Pulmonary artery endothelial cell (primary cell): ENCODE measurements around the gene GLIPR1. TPM values are rescaled to one million over a fixed set of nuclear protein-coding genes. Genes with fewer than 3 reads are reported as not detected.
"Not testable (repeated sequence)": the region's sequence is repeated elsewhere in the genome, so short reads cannot be mapped to it uniquely, and the experiment has no call there.

Source experiments
- DNase-seq: peaks from one replicate; pipeline ENCODE4 v3.0.0-alpha.2; 2011; ENCODE audit warnings: low read depth, low spot score
- total RNA-seq: library from RNA; depleted of rRNA; stranded (reverse); fragments of >200 nt; gene quantifications from 2 replicates; pipeline ENCODE4 v1.2.3, GENCODE V29; 2014

GLIPR1 gene
- total RNA-seq, 1 donor from 2014 or later = 79.3 TPM

DNA sequence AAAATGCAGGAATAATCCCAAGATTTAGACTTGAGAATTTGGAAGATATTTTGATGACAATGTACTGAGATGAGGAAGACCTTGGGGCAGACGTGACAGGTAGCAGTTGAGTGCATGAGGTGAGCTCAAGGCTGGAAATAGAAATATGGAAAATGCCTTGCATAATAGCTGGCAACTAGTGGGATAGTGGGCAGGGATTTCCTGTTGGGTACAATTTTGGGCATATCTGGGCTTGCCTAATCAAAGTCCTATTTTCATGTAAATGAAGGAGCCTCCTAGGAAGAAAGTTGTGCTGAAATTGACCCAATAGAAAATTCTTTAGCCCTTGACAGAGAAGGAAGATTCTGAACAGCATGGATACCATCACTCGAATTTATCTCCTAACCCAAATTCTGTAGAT is 6.4 kb upstream of the GLIPR1 start:
- DNase-seq = no peak

DNA sequence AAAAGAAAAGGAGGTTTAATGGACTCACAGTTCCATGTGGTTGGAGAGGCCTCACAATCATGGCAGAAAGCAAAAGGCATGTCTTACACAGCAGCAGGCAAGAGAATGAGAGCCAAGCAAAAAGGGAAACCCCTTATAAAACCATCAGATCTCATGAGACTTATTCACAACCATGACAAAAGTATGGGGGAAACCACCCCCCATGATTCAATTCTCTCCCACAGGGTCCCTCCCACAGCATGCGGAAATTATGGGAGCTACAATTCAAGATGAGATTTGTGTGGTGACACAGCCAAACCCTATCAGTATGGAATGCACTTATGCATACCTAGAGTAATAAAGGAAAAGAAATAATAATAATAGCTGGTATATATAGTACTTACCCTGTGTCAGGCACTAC is 4.5 kb upstream of the GLIPR1 start:
- DNase-seq = no peak

DNA sequence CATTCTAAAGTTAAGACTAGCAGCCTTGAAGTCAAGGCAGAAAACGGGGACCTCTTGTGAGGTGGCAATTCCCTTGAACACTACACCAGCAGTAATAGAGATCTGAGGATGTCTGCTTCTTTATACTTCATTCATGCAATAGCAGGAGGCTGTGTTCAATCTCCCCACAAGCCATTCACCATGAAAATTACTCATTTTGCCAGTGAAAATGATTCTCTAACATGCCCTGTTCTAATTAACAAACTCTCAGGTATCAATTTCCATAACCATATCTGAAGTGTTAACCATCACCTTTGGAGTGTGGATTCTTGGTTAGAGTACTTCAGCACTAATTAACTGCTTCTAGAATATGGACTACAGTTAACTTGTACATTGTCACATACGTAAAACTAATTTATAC is 3.4 kb upstream of the GLIPR1 start:
- DNase-seq = no peak

DNA sequence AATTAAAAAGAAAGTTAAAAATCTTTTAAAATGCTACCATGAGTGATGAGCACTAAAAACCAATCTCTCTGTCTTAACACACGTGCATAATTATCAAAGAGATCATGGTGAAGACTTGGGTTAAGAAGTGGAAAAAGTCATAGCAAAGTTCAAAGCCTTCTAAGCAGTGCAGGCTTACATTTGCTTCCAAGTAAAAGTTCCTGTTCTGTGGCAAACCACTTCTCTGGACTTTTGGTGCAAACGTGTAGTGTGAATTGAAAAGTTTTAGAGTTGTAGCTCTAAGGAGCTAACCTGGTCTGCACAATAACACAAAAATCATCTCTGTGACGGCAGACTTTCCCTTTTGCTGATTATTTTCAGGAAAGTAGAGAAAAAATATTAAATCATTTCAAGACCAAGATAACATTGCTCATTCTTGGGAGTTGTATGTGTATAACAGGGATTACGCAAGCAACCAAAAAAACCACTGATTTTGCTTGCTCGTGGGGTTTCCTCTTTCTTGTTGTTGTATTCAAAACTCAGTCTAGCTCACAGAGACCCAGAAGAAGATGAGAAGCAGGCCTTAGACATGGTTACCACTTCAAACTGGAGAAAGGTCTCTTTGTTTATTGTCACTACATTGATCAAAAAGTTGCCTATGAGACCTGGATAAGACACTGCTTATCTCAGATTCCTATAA is 2.3 kb upstream of the GLIPR1 start:
- DNase-seq = no peak

DNA sequence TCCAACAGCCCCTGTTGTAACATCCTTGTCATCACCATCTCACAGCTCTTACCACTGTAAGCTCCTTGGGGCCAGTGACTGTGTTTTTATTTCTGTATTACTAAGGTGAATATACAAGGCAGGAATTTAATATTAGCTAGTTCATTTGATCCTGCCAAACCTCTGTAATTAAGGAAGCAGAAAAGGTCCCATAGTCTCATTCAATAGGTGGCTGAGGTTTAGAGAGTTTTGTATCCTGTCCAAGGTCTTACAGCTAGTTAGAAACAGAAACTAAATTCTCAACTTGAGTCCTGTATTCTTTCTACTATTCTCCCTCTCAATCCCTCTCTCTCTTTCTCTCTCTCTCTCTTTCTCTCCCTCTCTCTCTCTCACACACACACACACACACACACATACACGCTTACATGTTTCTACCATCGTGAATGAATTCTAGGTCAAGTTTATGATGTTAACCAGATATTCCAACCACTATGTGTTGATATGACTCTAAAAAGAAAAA is 543 bp upstream of the GLIPR1 start:
- no peak for DNase-seq

DNA sequence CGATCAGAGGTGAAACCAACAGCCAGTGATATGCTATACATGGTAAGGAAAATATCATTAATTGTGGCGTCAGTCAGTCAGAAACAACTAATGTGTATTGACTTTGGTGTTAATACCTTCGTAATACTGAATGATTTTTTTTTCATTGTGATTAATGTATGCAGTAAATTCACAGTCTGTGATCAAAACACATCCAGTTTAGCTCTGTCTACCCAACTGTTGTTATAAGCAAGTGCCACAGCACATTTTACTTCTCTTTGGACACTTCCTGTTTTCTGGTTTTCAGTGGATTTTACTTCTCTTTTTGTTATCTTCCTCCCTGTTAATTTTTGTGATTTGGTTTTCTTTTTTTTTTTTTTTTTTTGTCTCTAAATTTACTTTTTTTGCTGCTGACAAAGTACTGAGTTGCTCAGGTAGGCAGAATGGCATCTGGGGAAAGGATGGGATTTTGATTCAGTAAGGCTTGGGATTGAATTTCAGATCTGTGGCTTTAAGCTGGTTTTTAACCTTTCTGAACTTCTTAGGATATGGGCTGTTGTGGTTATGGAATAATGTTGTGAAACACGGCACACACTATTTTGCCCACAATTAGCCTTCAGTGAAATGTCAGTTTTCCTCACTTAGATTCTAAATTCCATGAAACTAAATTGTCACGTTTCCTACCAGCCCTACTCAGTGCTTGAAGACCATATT is 604 bp downstream of the GLIPR1 start:
- no peak for DNase-seq

DNA sequence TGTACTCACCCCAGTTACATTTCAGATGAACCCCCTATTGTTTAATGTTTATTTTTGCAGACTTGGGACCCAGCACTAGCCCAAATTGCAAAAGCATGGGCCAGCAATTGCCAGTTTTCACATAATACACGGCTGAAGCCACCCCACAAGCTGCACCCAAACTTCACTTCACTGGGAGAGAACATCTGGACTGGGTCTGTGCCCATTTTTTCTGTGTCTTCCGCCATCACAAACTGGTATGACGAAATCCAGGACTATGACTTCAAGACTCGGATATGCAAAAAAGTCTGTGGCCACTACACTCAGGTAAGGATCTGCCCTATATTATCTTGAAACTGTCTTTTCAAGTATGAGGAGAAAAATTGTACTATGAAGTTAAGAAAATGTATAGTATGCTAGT is 1.2 kb downstream of the GLIPR1 start:
- no peak for DNase-seq

DNA sequence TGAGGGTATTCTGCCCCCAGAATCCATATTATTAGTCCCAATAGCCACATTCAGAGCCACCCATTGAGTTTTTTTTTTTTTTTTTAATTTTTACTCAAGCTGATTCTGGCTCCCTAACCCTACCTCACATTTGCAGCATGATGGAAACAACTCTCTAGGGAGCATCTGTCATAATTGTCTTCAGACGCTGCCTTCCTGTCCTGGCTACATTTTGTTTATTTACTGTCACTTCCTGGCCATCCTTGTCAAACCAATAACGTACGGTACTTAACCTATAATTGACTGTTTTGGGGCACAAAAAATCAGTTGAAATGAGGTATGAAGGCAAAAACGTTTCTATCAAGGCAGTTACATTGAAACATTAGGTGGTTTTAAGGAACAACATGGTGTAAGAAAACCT is 2.1 kb downstream of the GLIPR1 start:
- DNase-seq = no peak

DNA sequence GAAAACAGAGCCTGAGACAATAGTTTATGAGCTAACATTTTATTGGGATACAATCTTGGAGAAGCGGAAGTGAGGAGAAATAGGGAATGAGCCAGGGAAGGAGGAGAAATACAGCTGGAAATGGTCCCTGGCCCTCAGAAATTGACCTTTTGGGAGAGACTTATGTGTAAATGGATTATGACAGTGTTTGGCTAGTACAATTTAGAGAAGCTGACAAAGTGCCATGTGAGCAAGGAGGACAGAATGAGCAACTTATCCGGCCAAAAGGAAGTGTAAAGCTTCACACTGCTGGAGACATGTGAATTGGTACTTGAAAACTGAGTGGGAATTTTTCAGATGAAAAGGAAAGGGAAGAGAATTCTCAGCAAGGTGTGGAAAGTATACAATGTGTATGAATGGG is 2.9 kb downstream of the GLIPR1 start:
- no peak for DNase-seq

DNA sequence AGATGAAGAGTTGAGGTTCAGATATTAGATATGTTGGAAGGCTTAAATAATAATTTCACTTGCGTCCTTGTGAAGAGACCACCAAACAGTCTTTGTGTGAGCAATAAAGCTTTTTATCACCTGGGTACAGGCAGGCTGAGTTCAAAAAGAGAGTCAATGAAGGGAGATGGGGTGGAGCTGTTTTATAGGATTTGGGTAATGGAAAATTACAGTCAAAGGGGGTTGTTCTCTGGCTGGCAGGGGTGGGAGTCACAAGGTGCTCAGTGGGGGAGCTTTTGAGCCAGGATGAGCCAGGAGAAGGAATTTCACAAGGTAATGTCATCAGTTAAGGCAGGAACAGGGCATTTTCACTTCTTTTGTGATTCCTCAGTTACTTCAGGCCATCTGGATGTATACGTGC is 3.9 kb downstream of the GLIPR1 start:
- DNase-seq = not testable (repeated sequence)

DNA sequence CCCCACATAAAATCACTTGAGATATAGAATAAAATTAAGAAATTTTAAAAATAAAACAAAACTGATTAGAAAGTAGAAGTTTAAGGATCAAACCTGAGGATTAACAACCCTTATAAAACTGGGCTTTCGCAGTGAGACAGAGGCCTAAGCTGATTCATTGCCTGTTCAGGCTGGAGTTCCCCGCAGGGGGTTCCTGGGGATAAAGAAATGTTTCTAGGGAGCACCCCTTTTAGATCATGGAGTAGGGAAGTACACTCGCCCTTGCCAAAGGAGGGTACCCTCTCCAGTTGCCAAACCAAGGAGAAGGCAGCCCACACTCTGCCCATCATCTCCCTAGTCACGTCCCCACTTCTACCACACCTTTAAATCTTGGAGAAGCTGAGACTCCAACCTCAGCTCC is 6.8 kb downstream of the GLIPR1 start:
- no peak for DNase-seq

DNA sequence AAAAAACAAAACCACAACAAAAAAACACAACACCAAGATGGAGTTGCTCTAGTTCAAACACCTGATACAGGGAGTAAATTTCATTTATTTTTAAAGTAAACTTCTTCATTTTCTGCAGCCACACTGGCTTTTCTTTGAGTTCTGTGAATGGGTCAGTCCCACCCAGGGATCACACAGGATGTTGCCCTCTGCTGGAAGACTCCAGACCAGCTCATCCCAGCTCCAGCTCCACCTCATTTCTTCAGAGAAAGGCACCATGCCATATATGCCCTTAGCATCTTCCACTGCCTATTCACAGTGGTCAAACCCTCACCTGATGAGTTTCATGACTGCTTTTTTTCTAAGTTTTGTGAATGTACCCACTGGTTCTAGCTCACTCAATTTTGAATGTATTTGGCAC is 8.0 kb downstream of the GLIPR1 start:
- DNase-seq = no peak

DNA sequence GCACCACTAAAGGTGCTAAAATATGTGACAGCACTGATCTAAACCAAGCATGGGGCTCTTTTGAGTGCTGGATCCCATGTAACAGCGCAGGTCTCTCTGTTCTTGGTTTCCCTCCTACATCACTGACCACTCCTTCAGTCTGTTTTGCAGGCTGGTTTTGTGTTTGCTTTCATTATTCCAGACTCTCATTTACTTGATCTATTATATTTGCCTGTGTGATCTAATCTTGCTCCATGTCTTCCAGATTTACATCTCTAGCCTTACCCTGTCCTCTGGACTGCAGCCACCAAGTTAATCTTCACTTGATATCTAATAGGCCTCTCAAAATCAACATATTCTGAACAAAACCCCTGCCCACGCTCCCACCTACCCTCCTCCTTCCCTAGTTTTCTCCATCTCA is 8.6 kb downstream of the GLIPR1 start:
- DNase-seq = no peak

DNA sequence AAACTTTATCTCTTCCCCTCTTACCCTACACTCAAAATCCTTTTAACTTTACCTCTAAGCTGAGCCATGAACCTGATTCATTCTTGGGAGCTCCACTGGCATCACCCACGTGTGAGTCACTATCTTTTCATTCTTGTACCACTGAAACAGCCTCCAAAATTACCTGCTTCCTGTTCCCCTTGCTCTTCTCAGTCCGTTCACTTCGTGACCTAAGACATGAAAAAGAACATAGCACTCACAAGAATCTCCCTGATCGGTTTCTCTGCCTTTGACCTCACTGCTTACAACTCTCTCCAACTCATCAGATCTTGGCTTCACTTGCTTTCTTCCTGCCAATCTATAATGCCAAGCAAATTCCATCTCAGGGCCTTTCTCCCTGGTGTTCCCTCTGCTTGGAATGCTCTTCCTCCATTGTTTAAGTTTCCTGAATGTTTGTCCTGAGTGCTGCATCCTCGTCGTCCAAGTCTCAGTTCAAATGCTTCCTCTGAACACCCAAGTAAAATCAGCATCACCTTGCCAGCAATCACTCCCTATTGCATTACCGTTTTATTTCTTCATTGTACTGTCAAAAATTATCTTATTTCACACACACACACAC is 9.2 kb downstream of the GLIPR1 start:
- no peak for DNase-seq

DNA sequence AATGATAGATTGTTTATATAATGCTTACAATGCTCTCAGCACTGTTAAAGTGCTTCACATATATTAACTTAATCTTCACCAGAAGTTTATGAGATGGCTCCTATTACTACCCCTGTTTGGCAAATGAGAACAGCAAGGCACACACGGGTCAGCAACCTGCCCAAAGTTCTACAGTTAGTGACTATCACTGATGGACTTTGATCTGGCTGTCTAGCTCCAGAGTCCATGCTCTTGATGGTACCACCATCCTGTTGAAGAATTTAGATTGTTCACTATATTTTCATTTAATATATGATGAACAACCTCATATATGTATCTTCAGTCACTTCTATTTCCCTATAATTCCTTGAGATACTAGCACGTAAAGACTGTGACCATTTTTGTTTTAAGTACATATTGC is 10.6 kb downstream of the GLIPR1 start:
- DNase-seq = no peak

DNA sequence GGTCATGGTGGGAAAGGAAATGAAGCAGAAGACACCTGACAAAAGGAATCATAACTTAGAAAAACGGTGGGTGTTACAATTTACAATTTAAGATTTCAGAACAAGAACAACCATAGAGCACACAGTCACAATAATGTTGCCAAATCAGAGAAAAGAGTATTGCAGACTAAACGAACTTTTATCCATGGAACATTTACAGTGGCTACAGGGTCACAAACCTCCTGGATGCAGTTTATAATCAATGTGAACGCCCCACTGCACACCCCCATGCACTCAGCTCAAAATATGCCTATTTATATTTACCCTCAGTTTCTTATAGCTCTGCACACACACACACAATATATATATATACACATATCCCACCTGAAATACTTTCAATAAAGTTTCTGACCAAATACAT is 22.9 kb downstream of the GLIPR1 start:
- DNase-seq = no peak

DNA sequence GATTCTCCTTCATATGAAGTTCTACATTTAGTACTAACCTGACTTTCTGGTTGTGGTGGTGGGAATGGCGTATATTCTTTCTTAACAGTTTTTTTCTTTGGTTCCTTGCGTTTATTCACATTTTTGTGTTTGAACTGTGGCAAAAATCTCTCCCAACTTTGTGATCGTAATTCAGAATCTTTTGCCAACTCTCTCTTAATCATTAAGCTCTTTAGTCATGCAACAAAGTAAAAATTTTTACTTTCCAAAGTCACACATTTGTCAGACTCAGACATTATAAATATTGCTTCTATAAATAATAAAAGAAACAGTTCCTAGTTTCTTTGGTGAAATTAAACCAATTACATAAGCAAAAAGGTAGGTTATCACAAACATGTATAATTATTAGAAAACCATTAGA is 23.3 kb downstream of the GLIPR1 start:
- DNase-seq = no peak

DNA sequence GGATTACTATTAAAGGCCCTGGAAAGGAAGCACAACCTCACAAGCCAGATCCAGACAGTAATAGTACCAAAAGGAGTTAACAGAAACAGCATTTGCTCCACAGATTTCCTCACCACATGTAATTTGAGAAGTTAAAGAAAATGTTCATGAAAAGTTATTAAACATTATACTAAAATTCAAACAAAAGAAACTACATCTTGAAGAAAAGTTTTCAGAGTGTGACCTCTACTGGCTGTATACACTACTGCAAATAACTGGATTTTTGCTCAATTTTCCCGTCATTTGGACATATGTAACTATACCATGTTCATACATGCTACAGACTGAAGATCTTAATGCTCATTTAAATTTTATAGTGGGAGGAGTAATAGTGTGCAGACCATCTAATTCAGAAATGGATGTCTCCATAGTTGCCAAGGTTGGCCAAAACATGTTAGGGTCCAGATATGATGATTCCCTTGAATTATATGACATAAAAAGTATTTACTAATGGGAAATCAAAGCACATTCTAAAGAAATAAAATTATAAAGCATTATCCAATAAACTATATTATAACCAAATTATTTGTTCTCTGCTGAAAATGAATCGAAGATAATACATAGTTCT is 25.3 kb downstream of the GLIPR1 start:
- no peak for DNase-seq

DNA sequence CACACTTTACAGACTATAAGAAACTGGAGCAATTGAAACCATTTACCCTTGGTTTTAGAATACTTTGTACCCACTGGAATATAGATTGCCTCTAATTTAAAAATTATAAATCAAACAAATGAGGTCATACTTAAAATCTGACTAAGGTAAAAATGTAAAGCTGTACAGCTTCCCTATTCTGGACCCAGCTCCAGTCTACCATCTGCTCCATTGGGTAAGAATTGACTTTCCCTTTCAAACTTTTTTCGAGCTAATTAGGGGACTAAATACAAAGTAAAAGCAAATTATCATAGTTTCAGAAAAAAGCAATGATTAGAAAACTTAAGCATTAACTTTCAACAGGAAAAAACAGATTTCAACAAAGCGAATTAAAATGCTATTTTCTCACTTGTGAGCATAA is 26.5 kb downstream of the GLIPR1 start:
- DNase-seq = no peak

DNA sequence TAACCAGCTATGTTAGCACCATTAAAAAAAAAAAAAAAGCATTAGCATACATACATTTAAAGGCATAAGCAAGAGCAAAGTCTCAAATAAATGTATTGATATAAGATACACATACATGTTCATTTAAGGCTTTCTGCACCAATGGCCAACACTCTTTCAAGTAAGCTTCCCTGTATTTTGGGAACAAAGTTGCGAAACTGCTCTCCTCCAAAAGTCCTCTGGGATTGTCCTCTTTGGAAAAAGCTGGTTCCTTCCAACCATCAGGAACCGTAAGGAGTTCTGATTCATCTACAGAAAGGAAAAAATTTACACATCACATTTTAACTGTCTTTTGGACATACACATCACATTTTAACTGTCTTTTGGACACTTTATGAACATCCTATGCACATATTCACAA is 27.6 kb downstream of the GLIPR1 start:
- no peak for DNase-seq

DNA sequence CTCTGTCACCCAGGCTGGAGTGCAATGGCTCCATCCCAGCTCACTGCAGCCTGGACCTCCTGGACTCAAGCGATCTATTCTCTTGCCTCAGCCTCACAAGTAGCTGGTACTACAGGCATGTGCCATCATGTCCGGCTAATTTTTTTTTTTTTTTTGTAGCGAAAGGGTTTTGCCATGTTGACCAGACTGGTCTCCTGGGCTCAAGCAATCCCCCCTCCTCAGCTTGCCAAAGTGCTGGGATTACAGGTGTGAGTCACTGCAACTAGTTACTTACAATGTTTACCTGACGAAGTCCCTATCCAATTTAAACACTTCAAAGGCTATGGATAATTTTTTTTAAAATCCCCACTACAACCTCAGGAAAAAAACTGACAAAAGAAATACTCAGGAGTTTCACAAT is 29.1 kb downstream of the GLIPR1 start:
- no peak for DNase-seq
